Bone marrow (tissue), 2 donors: ENCODE results near the gene FHDC1.
"Not testable (repeated sequence)": the region's sequence is repeated elsewhere in the genome, so short reads cannot be mapped to it uniquely, and the experiment has no call there.

Experiments
- DNase-seq, 2 donors: peaks; one replicate each; lab custom pipeline; 2025; lab: John Stamatoyannopoulos, UW

The FHDC1 gene, protein sequence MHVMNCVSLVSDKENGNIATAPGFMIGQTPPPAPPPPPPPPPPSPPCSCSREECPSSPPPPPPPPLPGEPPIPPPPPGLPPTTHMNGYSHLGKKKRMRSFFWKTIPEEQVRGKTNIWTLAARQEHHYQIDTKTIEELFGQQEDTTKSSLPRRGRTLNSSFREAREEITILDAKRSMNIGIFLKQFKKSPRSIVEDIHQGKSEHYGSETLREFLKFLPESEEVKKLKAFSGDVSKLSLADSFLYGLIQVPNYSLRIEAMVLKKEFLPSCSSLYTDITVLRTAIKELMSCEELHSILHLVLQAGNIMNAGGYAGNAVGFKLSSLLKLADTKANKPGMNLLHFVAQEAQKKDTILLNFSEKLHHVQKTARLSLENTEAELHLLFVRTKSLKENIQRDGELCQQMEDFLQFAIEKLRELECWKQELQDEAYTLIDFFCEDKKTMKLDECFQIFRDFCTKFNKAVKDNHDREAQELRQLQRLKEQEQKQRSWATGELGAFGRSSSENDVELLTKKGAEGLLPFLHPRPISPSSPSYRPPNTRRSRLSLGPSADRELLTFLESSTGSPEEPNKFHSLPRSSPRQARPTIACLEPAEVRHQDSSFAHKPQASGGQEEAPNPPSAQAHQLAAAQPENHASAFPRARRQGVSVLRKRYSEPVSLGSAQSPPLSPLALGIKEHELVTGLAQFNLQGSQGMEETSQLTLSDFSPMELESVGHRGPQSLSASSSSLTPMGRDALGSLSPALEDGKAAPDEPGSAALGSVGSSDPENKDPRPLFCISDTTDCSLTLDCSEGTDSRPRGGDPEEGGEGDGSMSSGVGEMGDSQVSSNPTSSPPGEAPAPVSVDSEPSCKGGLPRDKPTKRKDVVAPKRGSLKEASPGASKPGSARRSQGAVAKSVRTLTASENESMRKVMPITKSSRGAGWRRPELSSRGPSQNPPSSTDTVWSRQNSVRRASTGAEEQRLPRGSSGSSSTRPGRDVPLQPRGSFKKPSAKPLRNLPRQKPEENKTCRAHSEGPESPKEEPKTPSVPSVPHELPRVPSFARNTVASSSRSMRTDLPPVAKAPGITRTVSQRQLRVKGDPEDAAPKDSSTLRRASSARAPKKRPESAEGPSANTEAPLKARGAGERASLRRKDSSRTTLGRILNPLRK

DNA sequence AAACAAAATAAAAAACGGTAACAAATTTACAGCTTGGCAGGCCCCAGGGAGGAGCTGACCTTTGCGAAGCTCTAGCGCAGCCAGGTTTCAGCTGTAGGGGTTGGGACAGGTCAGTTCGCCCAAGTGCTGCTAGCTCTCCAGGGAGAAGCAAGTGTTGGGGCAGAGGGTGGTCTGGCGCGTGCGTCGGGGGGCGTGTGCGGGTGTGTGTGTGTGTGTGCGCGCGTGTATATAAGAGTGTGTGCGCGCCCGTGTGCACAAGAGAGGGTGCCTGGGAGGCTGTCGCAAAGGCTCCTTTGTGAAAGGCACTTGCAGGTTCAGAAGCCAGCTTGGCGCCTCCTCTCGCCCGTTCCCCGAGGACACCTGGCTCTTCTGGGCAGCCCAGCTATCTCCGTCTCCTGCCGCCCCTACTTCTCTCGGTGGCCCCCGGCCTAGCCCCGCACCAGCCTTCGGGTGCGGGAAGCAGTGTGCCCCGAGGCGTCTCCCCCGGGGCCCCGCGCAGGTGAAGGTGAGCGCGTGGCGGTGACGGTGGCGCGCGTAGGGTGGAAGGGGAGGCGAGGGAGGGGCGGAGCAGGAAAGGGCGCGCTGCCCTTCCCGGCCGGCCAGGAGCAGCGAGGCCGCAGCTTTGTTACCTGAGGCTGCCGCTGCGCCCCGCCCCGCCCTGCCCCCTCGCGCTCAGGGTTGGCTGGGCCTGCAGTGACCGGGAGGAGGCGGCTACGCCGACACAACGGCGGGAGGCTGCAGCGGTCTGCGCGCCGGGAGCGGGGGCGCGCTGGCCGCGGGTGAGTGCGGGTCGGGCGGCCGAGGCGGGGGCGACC is at the start of gene FHDC1:
FHDC1 (plus strand) TSS at position 693 of the 815 bp plus-strand sequence. CDS start 6,735 bp downstream, outside the sequence.
- DNase-seq = no peak

DNA sequence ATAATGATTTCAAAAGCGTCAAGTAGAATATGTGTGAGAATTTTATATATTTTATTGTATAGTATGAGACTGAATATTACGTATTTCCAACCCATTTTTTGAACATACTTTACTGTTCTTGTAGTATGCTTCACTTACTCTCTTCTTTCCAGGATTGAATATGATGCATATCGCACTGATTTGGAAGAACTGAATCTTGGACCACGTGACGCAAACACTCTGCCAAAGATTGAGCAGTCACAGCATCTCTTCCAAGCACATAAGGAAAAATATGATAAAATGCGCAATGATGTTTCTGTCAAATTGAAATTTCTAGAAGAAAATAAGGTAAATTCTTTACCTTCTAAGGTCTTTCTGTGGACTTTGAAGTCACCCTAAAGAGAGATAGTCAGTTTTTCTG is 48.1 kb upstream of the FHDC1 start:
- DNase-seq = no peak

DNA sequence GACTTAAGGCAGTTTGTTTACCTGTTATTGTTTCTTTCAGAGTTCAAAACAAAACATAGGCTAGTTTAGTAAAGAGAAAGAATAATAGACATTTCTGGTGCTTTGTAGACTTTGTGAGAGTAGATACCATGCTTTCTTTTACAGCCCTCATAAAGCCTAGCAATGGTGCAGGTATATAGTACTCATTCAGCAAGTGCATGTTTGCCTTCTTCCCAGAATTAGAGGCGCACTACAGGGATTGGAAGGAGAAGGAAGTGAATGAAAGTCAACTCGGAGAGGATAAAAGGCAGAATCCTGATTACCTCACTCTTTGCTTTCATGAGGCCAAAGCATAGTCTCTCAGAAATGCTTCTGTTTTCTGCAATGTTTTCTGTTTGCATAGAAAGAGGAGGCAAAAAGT is 43.1 kb upstream of the FHDC1 start:
- no peak for DNase-seq

DNA sequence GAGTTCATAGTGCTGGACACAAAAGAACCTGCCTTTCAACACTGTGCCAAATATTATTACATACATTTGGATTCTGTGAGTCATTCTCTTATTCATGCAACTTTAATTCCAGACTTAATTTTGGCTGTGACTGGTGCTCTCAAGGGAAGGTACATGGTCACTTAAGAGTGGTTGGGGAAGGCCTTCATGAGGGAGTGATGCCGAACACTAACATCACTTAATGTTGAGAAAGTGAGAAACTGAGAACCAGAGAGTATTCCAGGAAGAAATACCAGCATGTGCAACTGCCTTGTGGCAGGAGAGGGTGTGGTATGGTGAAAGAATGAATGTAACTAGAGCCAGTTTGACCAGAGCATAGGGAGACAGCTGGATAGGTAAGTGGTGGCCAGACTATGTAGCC is 41.5 kb upstream of the FHDC1 start:
- DNase-seq = no peak

DNA sequence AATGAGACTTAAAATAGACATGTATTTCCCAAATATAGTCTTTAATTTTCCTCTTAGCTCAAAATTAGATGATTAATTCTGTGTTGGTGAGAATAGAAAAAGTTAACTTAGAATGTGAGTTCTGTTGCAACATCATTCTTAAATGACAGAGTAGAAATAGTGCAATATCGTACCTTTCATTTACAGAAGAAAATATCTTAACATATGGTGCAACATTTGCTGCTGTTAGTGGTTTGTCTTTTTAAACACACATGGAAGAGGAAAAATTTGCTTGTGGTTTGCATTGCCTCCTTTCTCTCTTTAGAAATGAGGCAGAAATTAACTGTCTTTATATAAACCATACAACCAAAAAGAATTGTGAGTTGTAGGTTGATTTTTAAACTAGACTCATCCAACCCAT is 39.3 kb upstream of the FHDC1 start:
- no peak for DNase-seq

DNA sequence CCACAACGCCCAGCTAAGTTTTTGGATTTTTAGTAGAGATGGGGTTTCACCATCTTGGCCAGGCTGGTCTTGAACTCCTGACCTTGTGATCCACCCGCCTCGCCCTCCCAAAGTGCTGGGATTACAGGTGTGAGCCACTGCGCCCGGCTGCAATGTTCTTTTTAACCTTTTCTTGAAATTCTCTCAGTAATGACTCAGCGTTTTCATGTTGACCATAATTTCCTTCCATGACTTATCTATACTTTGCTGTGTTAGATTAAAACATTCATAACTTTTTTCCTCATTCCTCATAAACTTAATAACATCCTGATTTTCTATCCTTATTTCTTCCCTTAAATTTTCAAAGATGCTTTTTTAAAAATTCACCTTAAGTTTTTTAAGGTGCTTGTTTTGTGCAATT is 38.0 kb upstream of the FHDC1 start:
- not testable (repeated sequence) for DNase-seq

DNA sequence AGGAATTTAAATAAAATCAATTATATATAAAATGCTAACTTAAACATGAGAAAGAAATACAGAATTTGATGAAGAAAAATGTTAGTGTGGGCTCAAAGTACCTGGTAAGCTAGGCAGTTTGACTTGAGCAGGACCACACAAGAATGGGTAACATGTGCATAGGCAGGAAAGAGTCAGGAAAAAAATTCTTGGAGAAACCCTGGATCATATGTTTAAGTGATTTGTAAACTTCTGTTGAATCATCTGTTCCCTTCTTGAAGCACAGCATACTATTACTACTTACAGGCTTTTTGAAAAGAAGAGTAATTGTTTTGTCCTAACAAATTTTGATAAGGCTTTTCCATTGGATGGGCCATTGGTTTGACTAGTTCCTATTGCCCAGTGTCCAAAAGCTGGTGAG is 37.5 kb upstream of the FHDC1 start:
- DNase-seq = no peak

DNA sequence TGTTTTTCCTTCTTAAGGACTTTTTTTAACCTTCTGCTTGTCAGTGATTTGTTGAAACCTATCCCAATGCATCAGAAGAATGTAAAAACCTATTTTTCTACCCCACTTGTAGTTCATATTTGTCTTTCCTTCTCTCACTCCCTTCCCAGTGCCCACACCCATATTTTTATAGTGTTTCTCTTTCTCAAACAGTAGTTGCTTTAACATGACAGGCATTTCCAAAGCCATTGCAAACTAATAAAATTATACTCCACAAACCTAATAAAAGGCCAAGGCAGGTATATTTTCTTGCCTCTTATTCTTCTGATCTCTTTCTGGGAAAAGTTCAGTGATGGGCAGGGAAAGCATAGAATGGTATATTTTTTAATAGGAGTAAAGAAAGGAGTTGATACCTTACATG is 35.7 kb upstream of the FHDC1 start:
- no peak for DNase-seq

DNA sequence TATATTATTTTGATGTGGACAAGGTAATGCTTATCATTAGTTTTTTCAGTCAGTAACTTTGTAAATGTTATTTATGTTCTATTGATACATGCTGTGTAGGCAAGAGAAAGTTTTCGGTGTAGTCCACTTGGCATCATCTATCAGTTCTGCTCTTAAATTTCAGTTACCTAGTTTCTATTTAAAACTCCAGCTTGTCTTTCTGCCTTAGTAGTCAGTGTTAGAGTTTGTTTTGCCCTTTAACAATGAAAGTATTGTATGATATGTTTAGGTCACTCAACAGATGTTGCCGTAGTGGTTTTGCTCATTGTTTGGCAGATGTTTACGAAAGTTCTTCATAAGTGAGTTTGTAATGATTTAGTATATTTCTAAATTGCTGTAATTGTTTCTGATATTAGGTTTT is 34.9 kb upstream of the FHDC1 start:
- no peak for DNase-seq

DNA sequence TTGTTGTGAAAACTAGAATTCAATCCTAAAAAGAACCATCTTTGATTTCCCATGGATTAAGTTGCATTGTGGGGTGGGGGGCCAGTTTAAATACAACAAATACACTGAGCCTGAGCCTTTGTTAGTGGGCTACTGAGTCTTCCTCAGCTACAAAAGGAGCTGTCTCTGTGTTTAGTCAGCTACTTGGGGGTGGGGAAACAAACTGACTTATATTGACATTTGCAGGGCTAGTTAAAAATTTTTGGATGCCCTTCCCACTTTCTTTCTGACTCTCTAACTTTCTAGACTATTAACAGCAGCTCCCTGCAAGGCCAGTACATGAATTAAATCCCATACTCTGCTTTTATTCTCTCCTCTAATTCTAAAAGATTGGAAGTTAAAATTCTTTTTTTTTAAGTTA is 32.5 kb upstream of the FHDC1 start:
- DNase-seq = no peak

DNA sequence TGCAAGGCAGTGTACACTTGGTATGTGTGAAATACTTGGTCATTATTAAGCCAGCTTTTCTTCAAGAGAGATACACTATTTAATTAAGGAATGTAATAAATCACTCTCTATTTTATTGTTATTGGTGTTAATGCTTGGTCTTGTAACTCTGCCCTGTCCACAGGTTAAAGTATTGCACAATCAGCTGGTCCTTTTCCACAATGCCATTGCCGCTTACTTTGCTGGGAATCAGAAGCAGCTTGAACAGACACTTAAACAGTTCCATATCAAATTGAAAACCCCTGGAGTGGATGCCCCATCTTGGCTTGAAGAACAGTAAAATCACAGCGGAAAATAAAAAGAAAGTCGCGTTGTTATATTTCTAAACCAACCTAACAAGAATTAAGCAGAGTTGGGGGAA is 26.2 kb upstream of the FHDC1 start:
- no peak for DNase-seq

DNA sequence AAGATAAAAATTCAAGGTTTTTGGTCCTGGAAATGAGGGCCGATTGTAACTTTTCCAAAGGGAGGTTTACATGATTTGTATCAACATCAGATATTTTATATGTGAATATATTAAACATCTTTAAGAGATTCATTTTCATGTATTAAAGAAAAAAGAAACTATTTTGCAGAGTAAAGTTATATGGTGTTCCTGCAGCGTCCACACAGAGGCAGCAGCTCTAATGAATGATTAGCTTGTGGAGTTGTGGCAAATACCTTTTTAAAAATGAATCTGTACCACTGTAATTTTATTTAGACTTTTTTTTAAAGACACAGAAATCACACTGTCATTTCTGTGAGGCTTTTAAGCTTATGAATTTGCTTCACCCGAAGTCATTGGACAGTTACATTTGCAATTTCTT is 25.6 kb upstream of the FHDC1 start:
- DNase-seq = no peak

DNA sequence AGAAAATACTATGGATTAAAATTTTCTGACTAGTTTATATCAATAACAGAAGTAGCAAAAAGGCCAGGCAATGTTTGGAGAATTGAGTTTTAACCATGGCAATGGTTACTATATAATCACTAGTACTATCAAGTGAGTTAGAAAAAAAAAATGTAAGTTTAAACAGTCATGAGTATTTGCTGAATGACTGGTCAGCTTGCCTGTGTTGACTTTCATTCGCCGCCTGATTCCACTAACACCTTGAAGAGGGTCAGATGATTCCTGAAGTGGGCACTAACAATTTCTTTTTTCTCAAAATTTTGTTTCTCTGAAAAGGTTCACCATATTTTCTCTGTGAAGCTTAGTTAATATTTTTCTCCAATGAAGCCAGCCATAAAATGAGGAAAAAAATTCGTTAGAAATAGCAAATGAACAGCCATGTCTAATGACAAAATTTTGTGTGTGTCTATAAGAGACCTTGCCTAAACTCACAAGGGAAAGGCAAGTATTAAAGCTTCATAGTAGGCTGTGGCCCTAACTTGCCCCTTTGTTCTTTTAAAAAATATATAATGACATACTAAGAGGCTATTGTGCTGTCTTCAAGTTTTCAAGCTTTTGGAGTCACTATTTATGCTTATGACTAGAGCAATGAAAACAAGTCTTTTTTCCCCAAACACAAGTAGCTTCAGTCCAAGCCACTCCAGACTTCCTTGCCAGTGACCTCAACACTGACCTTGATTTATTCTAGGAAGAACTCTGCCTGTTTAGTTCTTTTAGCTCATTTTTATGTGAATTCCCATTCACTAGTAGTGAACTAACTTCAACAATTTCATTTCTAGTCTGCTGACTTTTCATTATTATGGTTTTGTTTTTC is 18.4 kb upstream of the FHDC1 start:
- no peak for DNase-seq

DNA sequence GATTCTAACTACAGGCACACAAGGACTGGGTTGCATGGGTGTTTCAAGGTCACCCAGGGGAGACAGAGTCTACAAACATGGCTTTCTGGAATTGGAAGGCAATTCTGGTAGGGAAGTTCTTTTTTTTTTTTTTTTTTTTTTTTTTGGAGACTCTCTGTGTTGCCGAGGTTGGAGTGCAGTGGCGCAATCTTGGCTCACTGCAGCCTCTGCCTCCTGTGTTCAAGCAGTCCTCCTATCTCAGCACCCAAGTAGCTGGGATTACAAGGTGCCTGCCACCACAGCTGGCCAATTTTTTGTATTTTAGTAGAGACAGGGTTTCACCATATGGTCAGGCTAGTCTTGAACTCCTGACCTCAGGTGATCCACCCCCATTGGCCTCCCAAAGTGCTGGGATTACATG is 16.3 kb upstream of the FHDC1 start:
- no peak for DNase-seq

DNA sequence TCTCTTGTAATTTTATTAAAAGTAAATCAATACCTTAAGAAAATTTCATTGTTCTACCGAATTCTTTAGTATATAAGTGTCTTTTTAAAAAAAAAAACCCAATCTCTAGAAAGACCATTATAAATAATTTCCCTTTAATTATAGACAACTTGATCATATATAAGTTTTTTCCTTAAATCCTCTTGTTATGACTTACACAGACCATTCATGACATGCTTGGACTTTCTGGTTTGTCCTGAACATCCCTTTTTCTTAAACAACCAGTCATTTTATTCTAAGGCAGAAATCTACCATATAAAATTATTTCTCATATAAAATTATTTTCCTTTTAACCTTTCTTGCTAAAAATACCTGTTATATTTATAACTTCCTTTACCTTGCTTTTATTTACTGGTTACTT is 15.4 kb upstream of the FHDC1 start:
- no peak for DNase-seq

DNA sequence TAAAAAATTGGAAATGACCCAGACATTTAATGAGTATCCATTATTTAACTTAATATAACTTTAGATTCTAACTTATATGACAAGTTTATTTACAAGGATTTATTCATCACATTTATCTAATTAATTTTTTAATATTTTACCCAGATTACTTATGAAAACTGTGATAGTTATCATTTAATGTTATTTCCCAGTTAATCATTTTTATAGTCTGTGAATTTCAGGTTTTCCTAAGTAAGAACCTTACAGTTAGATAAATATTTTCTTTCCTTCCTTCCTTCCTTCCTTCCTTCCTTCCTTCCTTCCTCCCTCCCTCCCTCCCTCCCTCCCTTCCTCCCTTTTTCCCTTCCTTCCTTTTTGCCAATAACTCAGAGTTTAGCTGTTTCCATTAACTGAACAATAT is 14.8 kb upstream of the FHDC1 start:
- no peak for DNase-seq

DNA sequence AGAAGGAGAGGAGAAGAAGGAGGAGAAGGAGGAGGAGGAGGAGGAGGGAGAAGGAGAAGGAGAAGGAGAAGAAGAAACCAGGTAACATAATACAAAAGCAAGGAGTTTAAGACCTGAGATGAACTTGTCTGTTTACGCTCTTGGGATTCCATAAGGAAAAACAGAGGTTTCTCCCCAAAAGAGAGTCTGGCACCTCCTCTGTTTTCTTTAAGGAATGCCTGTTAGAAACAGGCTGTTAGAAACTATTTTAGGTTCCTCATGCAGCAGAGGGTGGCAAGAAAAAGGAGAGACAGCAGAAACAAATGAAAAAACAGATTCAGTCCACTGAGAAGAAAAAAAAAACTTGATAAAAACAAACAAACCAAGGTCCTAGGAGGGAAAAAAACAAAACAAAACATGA is 10.3 kb upstream of the FHDC1 start:
- DNase-seq = no peak

DNA sequence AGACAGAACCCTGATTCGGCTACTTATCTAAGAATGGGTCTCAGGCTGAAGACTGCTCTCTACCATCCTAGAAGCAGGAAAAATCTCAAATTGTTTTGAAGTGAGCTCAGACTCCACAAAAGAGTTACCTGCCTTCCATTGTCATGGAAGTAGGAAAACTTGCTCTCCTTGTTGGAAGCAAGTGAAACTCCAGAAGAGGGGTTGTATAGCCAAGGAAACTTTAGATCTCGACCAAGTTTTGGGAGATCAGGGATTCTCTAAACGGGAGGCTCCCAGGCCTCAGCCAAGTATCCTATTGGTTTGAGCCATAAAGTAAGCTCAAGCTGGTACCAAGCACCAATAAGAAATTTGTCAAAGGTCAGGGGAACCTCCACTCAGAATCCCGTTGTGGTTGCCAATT is 9.2 kb upstream of the FHDC1 start:
- no peak for DNase-seq

DNA sequence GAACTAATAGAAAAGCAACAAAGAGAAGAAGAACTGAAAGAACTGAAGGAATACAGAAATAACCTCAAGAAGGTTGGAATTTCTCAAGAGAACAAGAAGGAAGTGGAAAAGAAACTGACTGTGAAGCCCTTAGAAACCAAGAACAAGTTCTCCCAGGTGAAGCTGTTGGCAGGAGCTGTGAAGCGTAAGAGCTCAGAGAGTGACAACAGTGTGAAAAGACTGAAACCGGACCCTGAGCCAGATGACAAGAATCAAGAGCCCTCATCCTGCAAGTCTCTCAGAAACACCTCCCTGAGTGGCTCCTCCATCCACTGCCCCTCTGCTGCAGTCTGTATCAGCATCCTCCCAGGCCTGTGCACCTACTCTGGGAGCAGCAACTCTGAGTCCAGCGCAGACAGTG is 8.4 kb upstream of the FHDC1 start:
- DNase-seq = no peak

DNA sequence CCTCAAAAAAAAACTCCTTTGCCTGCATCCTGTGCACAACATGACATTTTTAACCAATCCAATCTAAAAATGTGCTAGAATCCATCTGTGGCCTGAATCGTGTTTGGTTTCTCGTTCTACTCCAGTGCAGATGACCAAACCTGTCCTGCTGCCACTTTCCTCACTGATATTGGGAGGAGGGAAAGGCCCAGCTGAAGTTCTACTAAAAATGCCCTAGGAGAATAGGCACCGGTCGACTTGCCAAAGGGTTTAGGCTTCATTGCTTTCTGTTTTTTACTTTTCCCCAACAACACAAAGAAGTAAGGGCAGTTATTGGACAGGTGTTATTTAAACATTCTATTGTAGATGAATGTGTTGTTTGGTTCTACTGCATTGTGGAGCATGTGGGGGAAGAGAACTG is 7.8 kb upstream of the FHDC1 start:
- no peak for DNase-seq

DNA sequence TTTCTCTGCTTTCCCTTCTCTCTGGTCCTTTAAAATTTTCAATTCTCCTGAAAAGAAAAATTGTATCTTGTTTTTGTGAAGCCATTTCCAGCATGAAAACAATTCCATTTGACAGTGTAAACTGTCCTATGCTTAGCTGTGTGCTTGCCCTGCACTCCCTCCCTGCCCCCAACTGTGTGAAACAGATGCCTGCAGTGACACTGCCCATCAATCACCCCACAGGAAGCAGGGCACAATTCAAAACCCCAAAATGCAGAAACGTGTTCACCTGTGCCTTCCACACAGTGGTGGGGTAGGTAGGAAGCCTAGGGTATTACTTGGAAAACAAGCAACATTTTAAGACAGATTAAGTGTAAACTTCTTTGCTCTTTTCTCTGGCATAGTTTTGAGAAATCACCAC is 6.2 kb upstream of the FHDC1 start:
- no peak for DNase-seq
